BJ (cell line): Measurements from ENCODE around the gene ADIRF. TPM values are rescaled to one million over a fixed set of nuclear protein-coding genes. Genes with fewer than 3 reads are reported as not detected.
"Not testable (repeated sequence)": the region's sequence is repeated elsewhere in the genome, so short reads cannot be mapped to it uniquely, and the experiment has no call there.

Source experiments
- CTCF ChIA-PET: fragments of 350-600 bp; formaldehyde crosslinking; extraction: SDS; loops from one replicate; lab custom pipeline; 2021; ENCODE audit warnings: antibody characterized with exemption, inconsistent platforms; lab: Yijun Ruan, JAX
- POLR2A ChIA-PET: fragments of 300-600 bp; sonication (Branson Sonifier 250); formaldehyde crosslinking; extraction: SDS; loops from one replicate; lab custom pipeline; 2021; ENCODE audit warnings: antibody characterized with exemption; lab: Charles Lee
- DNase-seq: peaks from one replicate; pipeline ENCODE4 v3.0.0-alpha.2; 2011; ENCODE audit warnings: low read depth
- H3K27me3 ChIP-seq: 2 replicates; pipeline ENCODE4 v1.6.0; 2011; ENCODE audit warnings: low read length; ENCODE audit not compliant: control insufficient read depth, insufficient read depth
- H3K36me3 ChIP-seq: 2 replicates; pipeline ENCODE4 v1.5.1; 2011; ENCODE audit warnings: low read length; ENCODE audit not compliant: control insufficient read depth, insufficient read depth
- H3K4me3 ChIP-seq: 2 replicates; pipeline ENCODE4 v1.5.1; 2011; ENCODE audit warnings: low read depth, mild to moderate bottlenecking, control low read depth, low read length
- CTCF ChIP-seq: IDR thresholded peaks from 2 replicates; pipeline ENCODE4 v1.5.1; 2011; ENCODE audit warnings: low read depth, mild to moderate bottlenecking, control low read depth, inconsistent platforms, low read length, moderate library complexity; ENCODE audit not compliant: insufficient read depth
- polyA plus RNA-seq: library from polyadenylated mRNA; depleted of rRNA; stranded (reverse); fragments of >200 nt; gene quantifications from 2 replicates; pipeline ENCODE4 v1.2.3, GENCODE V29; 2011

The ADIRF gene
- polyA plus RNA-seq, 1 experiment, result 64.4 TPM

GRCh38 chr10:86945361-86946212 lies 22.7 kb upstream of the ADIRF start:
- no peaks in the 10 kb centered on the region for H3K36me3 ChIP-seq
- no peak overlapping the region for H3K4me3 ChIP-seq
- CTCF ChIA-PET, result interaction anchor here (1.3 to 15.4 kb wide), 2 partner anchors 13 to 16 kb away, joined by 4 to 346 read pairs; partner anchors contain the start of genes ADIRF, MMRN2 and SNCG
- peak; percentile 58 for TF ChIP-seq CTCF
- DNase-seq, result no peak
- no peaks in the 10 kb centered on the region for H3K27me3 ChIP-seq
- POLR2A ChIA-PET, result no interaction called here

GRCh38 chr10:86946213-86947155 lies 21.8 kb upstream of the ADIRF start:
- Histone ChIP-seq H3K36me3 (no peaks in the 10 kb centered on the region), H3K27me3 (no peaks in the 10 kb centered on the region), H3K4me3 (no peak overlapping the region)
- DNase-seq, result no peak
- ChIA-PET CTCF (interaction anchor here (0.9 to 15.4 kb wide), 3 partner anchors 14 to 282 kb away, joined by 3 to 346 read pairs (median 4); partner anchors contain the start of genes ADIRF, MMRN2 and SNCG), POLR2A (no interaction called here)
- TF ChIP-seq CTCF, result no peak

GRCh38 chr10:86947806-86948205 lies 20.5 kb upstream of the ADIRF start:
- H3K36me3 ChIP-seq, H3K4me3 ChIP-seq, POLR2A ChIA-PET, H3K27me3 ChIP-seq, DNase-seq: not testable (repeated sequence)
- CTCF ChIA-PET, result interaction anchor here (0.6 to 15.4 kb wide), 5 partner anchors 8 to 106 kb away, joined by 3 to 346 read pairs (median 4); partner anchors contain the start of genes ADIRF, MMRN2 and SNCG

GRCh38 chr10:86950349-86950748 lies 17.9 kb upstream of the ADIRF start:
- POLR2A ChIA-PET, result no interaction called here
- Histone ChIP-seq H3K4me3 (no peak overlapping the region), H3K36me3 (no peaks in the 10 kb centered on the region), H3K27me3 (no peaks in the 10 kb centered on the region)
- TF ChIP-seq CTCF, result no peak
- CTCF ChIA-PET, result interaction anchor here (2.2 to 2.4 kb wide), 2 partner anchors 10 to 11 kb away, joined by 8 to 14 read pairs; no protein-coding TSS in a partner anchor
- DNase-seq, result no peak

GRCh38 chr10:86951184-86951761 lies 17.0 kb upstream of the ADIRF start:
- POLR2A ChIA-PET, result no interaction called here
- no peak for DNase-seq
- CTCF ChIA-PET, result interaction anchor here (1.1 to 2.4 kb wide), 3 partner anchors 9 to 12 kb away, joined by 3 to 14 read pairs (median 8); no protein-coding TSS in a partner anchor
- Histone ChIP-seq H3K27me3 (no peaks in the 10 kb centered on the region), H3K4me3 (no peak overlapping the region), H3K36me3 (no peaks in the 10 kb centered on the region)
- no peak for TF ChIP-seq CTCF
